ENCODE results near the gene NUDT2. TPM values are rescaled to one million over a fixed set of nuclear protein-coding genes. Genes with fewer than 3 reads are reported as not detected.
A peak's percentile ranks its signal among the peaks of the same experiment; 100 is the strongest.

The NUDT2 gene
- total RNA-seq, 1 donor from 2014 or later: 16.8 TPM

DNA sequence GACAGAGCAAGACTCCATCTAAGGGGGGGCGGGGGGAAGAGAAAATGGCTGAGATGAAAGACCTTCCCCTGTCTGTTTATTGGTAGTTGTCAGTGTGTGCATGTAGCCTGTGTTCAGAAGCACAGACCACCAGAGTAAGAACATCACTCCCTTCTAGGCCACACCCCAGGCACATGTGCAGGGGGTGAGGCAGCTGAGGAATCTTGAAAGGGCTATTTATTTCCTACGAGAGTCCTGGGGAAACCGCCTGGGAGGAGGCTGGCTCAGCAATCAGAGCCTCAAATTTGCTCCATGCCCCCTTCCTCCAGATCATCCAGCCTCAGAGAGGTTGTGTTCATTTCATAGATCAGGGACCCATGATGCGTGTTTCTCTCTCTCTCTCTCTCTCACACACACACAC lies 40.3 kb downstream of the NUDT2 start:
- Mint-ChIP-seq H3K27ac (ENCODE audit: unreplicated experiment) (peak overlapping the region; percentile 57), H3K36me3 (ENCODE audit: low read depth, unreplicated experiment) (peaks cover 71% of the 10 kb centered on the region), H3K4me1 (ENCODE audit: unreplicated experiment) (peaks cover 30% of the 10 kb centered on the region), H3K9me3 (ENCODE audit: unreplicated experiment) (peaks cover 14% of the 10 kb centered on the region), H3K4me3 (ENCODE audit: unreplicated experiment) (peak overlapping the region; percentile 73), H3K27me3 (ENCODE audit: unreplicated experiment) (peaks cover 15% of the 10 kb centered on the region)
- no peak for DNase-seq (ENCODE audit: low spot score)
- TF ChIP-seq CTCF (IDR thresholded peaks at IDR 0.05; ENCODE audit: unreplicated experiment): no peak

GRCh38 chr9:34370335-34370969 lies 41.1 kb downstream of the NUDT2 start:
- DNase-seq (ENCODE audit: low spot score): no peak

GRCh38 chr9:34370970-34371880 lies 41.9 kb downstream of the NUDT2 start:
- Mint-ChIP-seq H3K36me3 (ENCODE audit: low read depth, unreplicated experiment) (peaks cover 71% of the 10 kb centered on the region), H3K9me3 (ENCODE audit: unreplicated experiment) (peaks cover 14% of the 10 kb centered on the region), H3K27ac (ENCODE audit: unreplicated experiment) (no peak overlapping the region), H3K4me1 (ENCODE audit: unreplicated experiment) (peaks cover 33% of the 10 kb centered on the region), H3K27me3 (ENCODE audit: unreplicated experiment) (peaks cover 22% of the 10 kb centered on the region), H3K4me3 (ENCODE audit: unreplicated experiment) (peak overlapping the region; percentile 51)
- TF ChIP-seq CTCF (IDR thresholded peaks at IDR 0.05; ENCODE audit: unreplicated experiment): no peak
- no peak for DNase-seq (ENCODE audit: low spot score)

More at GRCh38 chr9:34370335-34370969, 41.1 kb downstream of the NUDT2 start:
- H3K9me3 Mint-ChIP-seq (ENCODE audit: unreplicated experiment): peaks cover 14% of the 10 kb centered on the region
- no peak for TF ChIP-seq CTCF (IDR thresholded peaks at IDR 0.05; ENCODE audit: unreplicated experiment)
- H3K27ac Mint-ChIP-seq (ENCODE audit: unreplicated experiment): peak overlapping the region; percentile 57
- H3K36me3 Mint-ChIP-seq (ENCODE audit: low read depth, unreplicated experiment): peaks cover 71% of the 10 kb centered on the region
- peaks cover 17% of the 10 kb centered on the region for H3K27me3 Mint-ChIP-seq (ENCODE audit: unreplicated experiment)
- peaks cover 29% of the 10 kb centered on the region for H3K4me1 Mint-ChIP-seq (ENCODE audit: unreplicated experiment)
- H3K4me3 Mint-ChIP-seq (ENCODE audit: unreplicated experiment): peak overlapping the region; percentile 73

GRCh38 chr9:34371886-34372466 lies 42.6 kb downstream of the NUDT2 start:
- peaks cover 11% of the 10 kb centered on the region for H3K9me3 Mint-ChIP-seq (ENCODE audit: unreplicated experiment)
- peaks cover 23% of the 10 kb centered on the region for H3K27me3 Mint-ChIP-seq (ENCODE audit: unreplicated experiment)
- TF ChIP-seq CTCF (IDR thresholded peaks at IDR 0.05; ENCODE audit: unreplicated experiment): no peak
- no peak for DNase-seq (ENCODE audit: low spot score)
- H3K36me3 Mint-ChIP-seq (ENCODE audit: low read depth, unreplicated experiment): peaks cover 64% of the 10 kb centered on the region
- peaks cover 33% of the 10 kb centered on the region for H3K4me1 Mint-ChIP-seq (ENCODE audit: unreplicated experiment)
- no peak overlapping the region for H3K27ac Mint-ChIP-seq (ENCODE audit: unreplicated experiment)
- peak overlapping the region; percentile 21 for H3K4me3 Mint-ChIP-seq (ENCODE audit: unreplicated experiment)

Data from endothelial cell (in vitro differentiated cells).